A549 (cell line): ENCODE measurements around the gene APBB2. TPM values are rescaled to one million over a fixed set of nuclear protein-coding genes. Genes with fewer than 3 reads are reported as not detected.
A peak's percentile ranks its signal among the peaks of the same experiment; 100 is the strongest.

Experiments
- ATOH8 ChIP-seq: fragments of 250-450 bp; sonication (Bioruptor Pico); IDR thresholded peaks from 2 replicates; pipeline ENCODE4 v1.5.0; 2020; ENCODE audit warnings: low read depth, mild to moderate bottlenecking, moderate library complexity
- BCL3 ChIP-seq: fragments of >200 bp; sonication (Bioruptor Twin); formaldehyde crosslinking; IDR thresholded peaks from 3 replicates; pipeline ENCODE4 v1.6.1; 2016
- BHLHE40 ChIP-seq: IDR thresholded peaks from 2 replicates; pipeline ENCODE4 v1.6.1; 2012; ENCODE audit warnings: low read depth, low read length, inconsistent platforms
- CBX8 ChIP-seq: fragments of 200-600 bp; sonication (generic); IDR thresholded peaks from 2 replicates; pipeline ENCODE4 v1.6.1; 2016
- CEBPB ChIP-seq, 2 experiments: fragments of >200 bp in 1 of 2; sonication (Bioruptor Twin) in 1 of 2; formaldehyde crosslinking in 1 of 2; IDR thresholded peaks; 2 replicates each; pipeline ENCODE4 v1.6.1; 2012 to 2016
- CHD2 ChIP-seq: fragments of 150-350 bp; IDR thresholded peaks from 2 replicates; pipeline ENCODE4 v1.6.1; 2014; ENCODE audit warnings: low read length; ENCODE audit not compliant: partially characterized antibody
- E2F6 ChIP-seq: IDR thresholded peaks from 2 replicates; pipeline ENCODE4 v1.6.1; 2012; ENCODE audit warnings: low read depth, borderline replicate concordance
- EHMT2 ChIP-seq: fragments of 200-600 bp; sonication (generic); IDR thresholded peaks from 2 replicates; pipeline ENCODE4 v1.6.1; 2016; ENCODE audit warnings: antibody characterized with exemption, low read depth, mild to moderate bottlenecking, moderate library complexity
- ELK1 ChIP-seq: fragments of 150-350 bp; IDR thresholded peaks from 2 replicates; pipeline ENCODE4 v1.6.1; 2014; ENCODE audit warnings: low read depth, mild to moderate bottlenecking, low read length
- EP300 ChIP-seq, 2 experiments: fragments of >200 bp; sonication (Bioruptor Twin); formaldehyde crosslinking; IDR thresholded peaks; 2 replicates in 1 of 2; 3 replicates in 1 of 2; pipeline ENCODE4 v1.6.1; 2016 to 2017
- ESRRA ChIP-seq: fragments of 150-350 bp; IDR thresholded peaks from 2 replicates; pipeline ENCODE4 v1.6.1; 2014; ENCODE audit warnings: mild to moderate bottlenecking, low read length, borderline replicate concordance
- FOSB ChIP-seq: fragments of 250-450 bp; sonication (Bioruptor Pico); IDR thresholded peaks from 2 replicates; pipeline ENCODE4 v1.5.0; 2020; ENCODE audit warnings: mild to moderate bottlenecking, moderate library complexity
- FOSL2 ChIP-seq, 2 experiments: fragments of 450-650 bp in 1 of 2; fragments of >200 bp in 1 of 2; sonication (Bioruptor Twin) in 1 of 2; formaldehyde crosslinking; IDR thresholded peaks; 2 replicates each; pipeline versions ENCODE4 v1.5.0 to v1.6.1; 2016 to 2020; ENCODE audit warnings: mild to moderate bottlenecking in 1 of 2, moderate library complexity in 1 of 2
- HEYL ChIP-seq: fragments of 250-450 bp; sonication (Bioruptor Pico); IDR thresholded peaks from 2 replicates; pipeline ENCODE4 v1.8.0; 2021; ENCODE audit warnings: mild to moderate bottlenecking, moderate library complexity
- HOXB13 ChIP-seq: fragments of 250-450 bp; sonication (Bioruptor Pico); IDR thresholded peaks from 2 replicates; pipeline ENCODE4 v1.5.0; 2020; ENCODE audit warnings: low read depth, mild to moderate bottlenecking, moderate library complexity
- JUN ChIP-seq, 2 experiments: fragments of >200 bp; sonication (Bioruptor Twin); formaldehyde crosslinking; IDR thresholded peaks; 2 replicates in 1 of 2; 3 replicates in 1 of 2; pipeline ENCODE4 v1.6.1; 2016 to 2017
- KDM1A ChIP-seq: fragments of 200-600 bp; sonication (generic); IDR thresholded peaks from 2 replicates; pipeline ENCODE4 v1.6.1; 2016; ENCODE audit warnings: low read depth, mild to moderate bottlenecking
- KDM5A ChIP-seq: fragments of 200-600 bp; sonication (generic); IDR thresholded peaks from 2 replicates; pipeline ENCODE4 v1.6.1; 2016; ENCODE audit warnings: antibody characterized with exemption, mild to moderate bottlenecking
- MAFK ChIP-seq: fragments of 450-650 bp; IDR thresholded peaks from 2 replicates; pipeline ENCODE4 v1.6.1; 2014; ENCODE audit not compliant: partially characterized antibody
- MAX ChIP-seq: IDR thresholded peaks from 2 replicates; pipeline ENCODE4 v1.6.1; 2012
- MAZ ChIP-seq: fragments of 150-350 bp; IDR thresholded peaks from 2 replicates; pipeline ENCODE4 v1.6.1; 2014; ENCODE audit warnings: antibody characterized with exemption, low read depth, low read length, borderline replicate concordance
- MYC ChIP-seq: IDR thresholded peaks from 2 replicates; pipeline ENCODE4 v1.6.1; 2012; ENCODE audit warnings: mild to moderate bottlenecking, inconsistent platforms, low read length, improper control_type of control experiment, borderline replicate concordance
- NFE2L2 ChIP-seq: fragments of 150-350 bp; conservative IDR thresholded peaks from 2 replicates; pipeline ENCODE4 v1.6.1; 2014; ENCODE audit warnings: low read length
- PBX3 ChIP-seq: IDR thresholded peaks from 2 replicates; pipeline ENCODE4 v1.6.1; 2012
- POLR2A ChIP-seq: IDR thresholded peaks from 2 replicates; pipeline ENCODE4 v1.6.1; 2012; ENCODE audit warnings: mild to moderate bottlenecking, low read length
- POLR2AphosphoS2 ChIP-seq: conservative IDR thresholded peaks from 2 replicates; pipeline ENCODE4 v1.6.1; 2012; ENCODE audit warnings: low read length, improper control_type of control experiment, inconsistent platforms
- RCOR1 ChIP-seq: fragments of 150-350 bp; IDR thresholded peaks from 2 replicates; pipeline ENCODE4 v1.6.1; 2014; ENCODE audit warnings: antibody characterized with exemption, low read length, low read depth
- REST ChIP-seq: fragments of 200-600 bp; sonication (generic); IDR thresholded peaks from 2 replicates; pipeline ENCODE4 v1.6.1; 2016; ENCODE audit warnings: antibody characterized with exemption, mild to moderate bottlenecking, moderate library complexity
- RNF2 ChIP-seq: fragments of 200-600 bp; sonication (generic); IDR thresholded peaks from 2 replicates; pipeline ENCODE4 v1.6.1; 2016; ENCODE audit warnings: low read depth, mild to moderate bottlenecking, antibody characterized with exemption, moderate library complexity, borderline replicate concordance
- SREBF2 ChIP-seq: fragments of 450-650 bp; IDR thresholded peaks from 2 replicates; pipeline ENCODE4 v1.6.1; 2014; ENCODE audit warnings: mild to moderate bottlenecking, moderate library complexity
- ZNF302 ChIP-seq: fragments of 250-450 bp; sonication (Bioruptor Pico); IDR thresholded peaks from 2 replicates; pipeline ENCODE4 v1.9.0; 2021; ENCODE audit warnings: inconsistent platforms, mild to moderate bottlenecking, moderate library complexity
- ZSCAN20 ChIP-seq: fragments of 250-450 bp; sonication (Bioruptor Pico); IDR thresholded peaks from 2 replicates; pipeline ENCODE4 v1.8.0; 2022; ENCODE audit warnings: mild to moderate bottlenecking, moderate library complexity
- polyA plus RNA-seq, 4 experiments: library from polyadenylated mRNA; depleted of rRNA in 3 of 4; stranded (reverse); fragments of >200 nt; fragmentation: RNase III in 1 of 4; extraction: RNeasy Plus Mini Kit Qiagen cat#74134 plus additional on column Dnase treatment in 1 of 4; gene quantifications; 2 replicates in 3 of 4; 3 replicates in 1 of 4; pipeline ENCODE4 v1.2.3, GENCODE V29; 2011 to 2017
- TF ChIP-seq, protein P1 (sequence below): fragments of 450-650 bp; IDR thresholded peaks from 2 replicates; pipeline ENCODE4 v1.6.1; 2014; ENCODE audit warnings: antibody characterized with exemption

APBB2 gene
- polyA plus RNA-seq, 2 of the 4 experiments (the other 2 are of a cell fraction): 8.3 to 31.9 TPM

- TF ChIP-seq POLR2AphosphoS2: no peak
- no peak for TF ChIP-seq REST
- no peak for TF ChIP-seq ZNF302 (CRISPR knock-in tag)
- TF ChIP-seq ATOH8 (CRISPR knock-in tag): no peak
- TF ChIP-seq FOSL2 (IDR thresholded peaks at IDR 0.05): no peak
- TF ChIP-seq FOSL2 (CRISPR knock-in tag; IDR thresholded peaks at IDR 0.05): no peak
- no peak for TF ChIP-seq HOXB13
- no peak for TF ChIP-seq RNF2
- no peak for TF ChIP-seq KDM5A
- no peak for TF ChIP-seq FOSB (CRISPR knock-in tag)
- TF ChIP-seq EHMT2: no peak
- TF ChIP-seq SREBF2: no peak
- 0 out of 3 replicates have a peak, but pooled peaks have one; percentile 33 for TF ChIP-seq BCL3
- TF ChIP-seq PBX3: no peak
- peak; percentile 51 for TF ChIP-seq POLR2A
- TF ChIP-seq JUN (IDR thresholded peaks at IDR 0.05): peak; percentile 38 to 92; a peak in 3 of 5 replicates
- no peak for TF ChIP-seq MAZ
- no peak for TF ChIP-seq MYC
- TF ChIP-seq CEBPB (IDR thresholded peaks at IDR 0.05): peak in 1 of 2 experiments; percentile 75; a peak in 2 of 4 replicates
- no peak for TF ChIP-seq KDM1A
- no peak; the same call in 1 of the 2 replicates for TF ChIP-seq MAX
- no peak for TF ChIP-seq CHD2
- TF ChIP-seq, protein P1, sequence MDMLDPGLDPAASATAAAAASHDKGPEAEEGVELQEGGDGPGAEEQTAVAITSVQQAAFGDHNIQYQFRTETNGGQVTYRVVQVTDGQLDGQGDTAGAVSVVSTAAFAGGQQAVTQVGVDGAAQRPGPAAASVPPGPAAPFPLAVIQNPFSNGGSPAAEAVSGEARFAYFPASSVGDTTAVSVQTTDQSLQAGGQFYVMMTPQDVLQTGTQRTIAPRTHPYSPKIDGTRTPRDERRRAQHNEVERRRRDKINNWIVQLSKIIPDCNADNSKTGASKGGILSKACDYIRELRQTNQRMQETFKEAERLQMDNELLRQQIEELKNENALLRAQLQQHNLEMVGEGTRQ: no peak
- no peak for TF ChIP-seq ESRRA
- TF ChIP-seq MAFK: no peak
- 0 out of 2 replicates have a peak, but pooled peaks have one; percentile 36 for TF ChIP-seq E2F6
- no peak for TF ChIP-seq ELK1
- TF ChIP-seq BHLHE40: no peak
- TF ChIP-seq RCOR1: no peak
- no peak for TF ChIP-seq ZSCAN20
- no peak for TF ChIP-seq NFE2L2
- TF ChIP-seq CBX8: no peak
- TF ChIP-seq EP300 (IDR thresholded peaks at IDR 0.05): no peak
- no peak for TF ChIP-seq HEYL (CRISPR knock-in tag)
Measured at GRCh38 chr4:41216294-41217019, 2.1 kb upstream of the APBB2 start (continued).
